GM12864 (cell line): ENCODE measurements around the gene FAM136A.
A peak's percentile ranks its signal among the peaks of the same experiment; 100 is the strongest.

ENCODE experiments used
- DNase-seq: peaks from one replicate; pipeline ENCODE4 v3.0.0-alpha.2; 2011; ENCODE audit warnings: low read depth
- H3K4me3 ChIP-seq: 2 replicates; pipeline ENCODE4 v1.5.1; 2011; ENCODE audit warnings: mild to moderate bottlenecking, low read depth, low read length, control low read depth
- TF ChIP-seq, protein P1 (sequence below): IDR thresholded peaks from 2 replicates; pipeline ENCODE4 v1.5.1; 2011; ENCODE audit warnings: low read depth, mild to moderate bottlenecking, moderate library complexity, low read length, control low read depth, inconsistent platforms; ENCODE audit errors: missing control alignments

Gene FAM136A

GRCh38 chr2:70301344-70302194 lies at the start of gene FAM136A:
Gene FAM136A, minus strand, starts transcription at chr2:70302067. Its CDS starts 56 bp downstream, at chr2:70302011.
- peak; percentile 42 for DNase-seq
- H3K4me3 ChIP-seq = peak within 1 kb of the TSS; percentile 89
- TF ChIP-seq, protein P1, sequence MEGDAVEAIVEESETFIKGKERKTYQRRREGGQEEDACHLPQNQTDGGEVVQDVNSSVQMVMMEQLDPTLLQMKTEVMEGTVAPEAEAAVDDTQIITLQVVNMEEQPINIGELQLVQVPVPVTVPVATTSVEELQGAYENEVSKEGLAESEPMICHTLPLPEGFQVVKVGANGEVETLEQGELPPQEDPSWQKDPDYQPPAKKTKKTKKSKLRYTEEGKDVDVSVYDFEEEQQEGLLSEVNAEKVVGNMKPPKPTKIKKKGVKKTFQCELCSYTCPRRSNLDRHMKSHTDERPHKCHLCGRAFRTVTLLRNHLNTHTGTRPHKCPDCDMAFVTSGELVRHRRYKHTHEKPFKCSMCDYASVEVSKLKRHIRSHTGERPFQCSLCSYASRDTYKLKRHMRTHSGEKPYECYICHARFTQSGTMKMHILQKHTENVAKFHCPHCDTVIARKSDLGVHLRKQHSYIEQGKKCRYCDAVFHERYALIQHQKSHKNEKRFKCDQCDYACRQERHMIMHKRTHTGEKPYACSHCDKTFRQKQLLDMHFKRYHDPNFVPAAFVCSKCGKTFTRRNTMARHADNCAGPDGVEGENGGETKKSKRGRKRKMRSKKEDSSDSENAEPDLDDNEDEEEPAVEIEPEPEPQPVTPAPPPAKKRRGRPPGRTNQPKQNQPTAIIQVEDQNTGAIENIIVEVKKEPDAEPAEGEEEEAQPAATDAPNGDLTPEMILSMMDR = peak; percentile 88

DNA sequence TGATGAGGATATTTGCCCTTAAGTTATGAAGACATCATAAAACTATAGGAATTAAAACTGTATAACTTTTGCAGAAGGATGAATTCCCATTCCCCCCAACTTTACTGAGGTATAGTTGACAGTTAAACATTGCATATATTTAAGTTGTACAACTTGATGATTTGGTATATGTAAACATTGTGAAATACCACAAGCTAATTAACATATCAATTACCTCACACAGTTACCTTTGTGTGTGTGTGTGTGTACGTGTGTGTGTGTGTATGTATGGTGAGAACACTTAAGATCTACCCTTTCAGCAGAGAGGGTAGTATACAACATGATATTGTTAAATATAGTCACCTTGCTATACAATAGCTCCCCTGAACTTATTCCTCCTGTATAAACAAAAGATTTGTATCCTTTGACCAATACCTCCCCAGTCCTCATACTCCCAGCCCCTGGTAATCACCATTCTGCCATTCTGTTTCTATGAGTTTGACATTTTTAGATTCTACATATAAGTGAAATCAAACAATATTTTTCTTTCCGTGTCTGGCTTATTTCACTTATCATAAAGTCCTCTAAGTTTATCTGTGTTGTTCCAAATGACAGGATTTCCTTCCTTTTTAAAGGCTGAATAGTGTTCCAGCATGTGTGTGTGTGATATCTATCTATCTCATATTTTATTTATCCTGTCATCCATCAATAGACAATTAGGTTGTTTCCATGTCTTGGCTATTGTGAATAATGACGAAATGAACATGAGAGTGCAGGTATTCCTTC lies 48.2 kb upstream of the FAM136A start:
- no peak overlapping the region for H3K4me3 ChIP-seq
- TF ChIP-seq, protein P1 = no peak
- no peak for DNase-seq

- H3K4me3 ChIP-seq = no peak overlapping the region
- TF ChIP-seq, protein P1 = no peak
- DNase-seq = no peak
Observed at GRCh38 chr2:70347831-70348230, 46.0 kb upstream of the FAM136A start.

GRCh38 chr2:70344195-70344594 lies 42.3 kb upstream of the FAM136A start:
- H3K4me3 ChIP-seq = no peak overlapping the region
- TF ChIP-seq, protein P1 = no peak
- no peak for DNase-seq

GRCh38 chr2:70341477-70341765 lies 39.6 kb upstream of the FAM136A start:
- TF ChIP-seq, protein P1 = no peak
- no peak overlapping the region for H3K4me3 ChIP-seq
- no peak for DNase-seq

GRCh38 chr2:70340761-70341476 lies 39.1 kb upstream of the FAM136A start:
- no peak overlapping the region for H3K4me3 ChIP-seq
- peak; percentile 3 for DNase-seq
- TF ChIP-seq, protein P1 = peak; percentile 85
